HG03558 (cell line): ENCODE data around the gene SRR.

Experiments used
- ATAC-seq: cut with Tn5 transposase; IDR thresholded peaks from one replicate; pipeline ENCODE4 v1.9.1; 2021; ENCODE audit warnings: moderate number of reproducible peaks; ENCODE audit not compliant: unreplicated experiment; ENCODE audit errors: extremely low read depth

The SRR gene

DNA sequence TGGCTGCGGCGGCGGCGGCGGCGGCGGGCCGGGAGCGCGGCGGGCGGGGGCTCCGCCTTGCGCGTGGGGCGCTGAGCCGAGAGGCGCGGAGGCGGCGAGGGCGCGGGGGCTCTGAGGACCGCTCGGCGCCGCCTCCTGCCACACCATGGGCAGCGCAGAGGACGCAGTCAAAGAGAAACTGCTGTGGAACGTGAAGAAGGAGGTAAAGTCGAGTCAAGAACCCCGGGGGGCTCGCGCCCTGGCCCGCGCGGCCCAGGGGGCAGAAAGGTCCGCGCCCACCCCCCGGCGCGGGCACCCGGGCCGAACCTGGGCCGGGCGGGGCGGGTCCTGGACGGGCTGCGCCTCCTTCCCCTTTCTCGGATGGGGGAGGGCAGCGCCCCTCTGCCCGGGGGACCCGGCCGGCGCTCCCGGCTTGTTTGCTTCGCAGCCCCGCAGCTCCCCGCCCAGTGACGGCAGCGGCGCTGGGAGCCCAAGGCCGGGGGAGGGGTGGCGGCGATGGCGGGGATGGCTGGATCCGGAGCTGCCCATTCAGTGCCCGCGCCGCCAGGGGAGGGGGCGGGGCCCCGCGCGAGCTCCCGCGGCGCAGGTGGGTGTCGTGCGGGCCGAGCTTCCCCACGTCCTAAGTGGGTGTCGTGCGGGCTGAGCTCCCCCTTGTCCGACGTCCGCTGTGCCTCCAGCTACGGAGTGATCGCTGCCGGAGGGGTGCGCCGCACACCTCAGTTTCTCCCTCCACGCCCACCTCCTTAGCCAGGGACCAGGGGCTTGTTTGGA is 34.0 kb downstream of the SRR start:
- no peak for ATAC-seq

GRCh38 chr17:2338315-2338657 is 34.5 kb downstream of the SRR start:
- ATAC-seq = no peak

DNA sequence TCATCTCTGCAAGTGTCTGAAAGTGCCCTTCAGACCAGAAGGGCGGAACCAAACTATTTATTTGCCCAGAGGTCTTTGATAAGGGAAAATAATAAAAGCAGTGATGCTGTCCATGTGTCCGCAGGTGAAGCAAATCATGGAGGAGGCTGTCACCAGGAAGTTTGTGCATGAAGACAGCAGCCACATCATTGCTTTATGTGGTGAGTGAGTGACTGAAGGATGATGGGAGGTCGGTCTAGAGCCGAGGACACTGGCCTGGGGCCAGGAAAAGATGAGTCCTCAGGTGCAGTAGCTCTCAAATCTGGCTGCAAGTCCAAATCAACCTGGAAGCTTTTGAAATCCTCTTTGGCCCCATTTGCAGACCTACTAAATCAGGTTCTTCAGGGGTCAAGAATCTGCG is 39.7 kb downstream of the SRR start:
- no peak for ATAC-seq

- no peak for ATAC-seq
Measured at GRCh38 chr17:2344528-2344927, 40.8 kb downstream of the SRR start.

DNA sequence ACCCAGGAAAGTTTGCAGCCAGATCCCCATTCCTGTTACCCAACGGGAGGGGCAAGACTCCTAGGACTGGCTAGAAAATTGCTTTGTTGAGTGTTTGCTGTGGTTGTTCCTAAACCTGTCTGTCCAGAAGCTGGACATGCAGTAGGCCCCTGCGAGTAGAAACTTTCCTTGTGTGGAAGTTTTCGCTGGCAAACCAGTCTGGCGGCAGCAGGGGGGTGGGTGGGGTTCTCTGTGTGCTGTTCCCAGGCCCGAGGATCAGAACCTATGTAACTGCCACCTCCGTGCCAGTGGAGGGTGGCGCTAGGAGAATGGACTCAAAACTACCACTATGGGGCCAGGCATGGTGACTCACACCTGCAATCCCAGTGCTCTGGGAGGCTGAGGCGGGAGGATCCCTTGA is 42.7 kb downstream of the SRR start:
- ATAC-seq = no peak

DNA sequence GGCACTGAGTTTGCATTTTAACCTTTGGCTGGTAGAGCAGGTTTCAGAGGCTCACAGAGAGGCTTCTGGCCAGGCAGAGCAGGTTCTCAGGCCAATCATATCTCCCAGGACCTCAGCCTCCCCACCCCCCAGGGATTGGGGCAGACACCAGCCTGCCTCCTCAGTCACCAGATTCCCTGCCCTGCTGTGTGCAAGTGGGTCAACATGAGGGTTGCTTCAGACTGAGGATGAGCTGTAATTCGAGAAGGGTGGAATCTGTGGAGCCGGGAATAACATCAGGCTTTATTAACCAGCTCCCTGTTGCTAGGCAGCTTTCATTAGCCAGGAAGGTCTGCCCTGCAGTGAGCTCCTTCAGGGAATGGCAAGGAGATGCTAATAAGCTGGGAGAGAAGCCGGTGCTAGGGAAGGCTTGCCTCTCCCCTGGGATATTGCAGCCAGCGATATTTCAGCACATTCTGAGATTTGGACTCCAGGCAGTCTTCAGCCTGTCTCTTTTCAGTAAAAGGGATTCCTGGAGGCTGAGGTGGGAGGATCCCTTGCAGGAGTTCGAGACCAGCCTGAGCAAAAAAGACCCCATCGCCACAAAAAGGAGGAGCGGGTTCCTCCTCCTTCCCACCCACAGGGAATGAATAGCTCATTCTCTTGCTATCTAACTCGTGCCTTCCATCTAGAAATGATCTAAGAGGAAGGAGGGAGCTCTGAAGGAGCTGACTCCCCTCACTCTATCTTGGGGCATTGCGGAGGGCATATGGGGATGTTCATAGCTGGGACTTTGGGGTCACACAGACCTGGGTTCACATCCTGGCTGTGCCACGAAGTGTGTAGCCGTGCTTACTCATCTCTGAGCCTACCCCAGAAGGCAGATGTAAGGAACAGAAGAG is 44.3 kb downstream of the SRR start:
- ATAC-seq = no peak

DNA sequence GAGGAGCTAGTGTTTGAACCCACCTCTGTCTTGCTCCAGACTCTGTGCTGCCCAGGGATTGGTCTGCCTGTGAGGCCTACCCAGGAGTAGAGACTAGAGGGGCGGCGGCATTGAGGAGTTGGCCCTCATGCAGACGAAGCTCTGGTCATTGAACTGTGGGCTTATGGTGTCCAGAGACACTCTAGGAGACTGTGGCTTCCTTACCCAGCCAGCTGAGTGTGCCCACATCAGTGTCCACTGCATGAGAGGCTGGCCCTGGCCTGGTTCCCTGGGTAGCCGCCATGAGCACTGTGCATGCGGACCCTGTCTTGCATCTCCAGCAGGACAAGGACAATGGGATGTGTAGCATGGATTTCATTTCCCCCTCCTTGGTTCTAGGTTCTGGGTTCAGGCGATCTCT is 47.5 kb downstream of the SRR start:
- no peak for ATAC-seq

- ATAC-seq = no peak
Measured at GRCh38 chr17:2354311-2354710, 50.6 kb downstream of the SRR start.

- no peak for ATAC-seq
Measured at GRCh38 chr17:2357237-2357636, 53.5 kb downstream of the SRR start.

- ATAC-seq = no peak
Measured at GRCh38 chr17:2357931-2358434, 54.2 kb downstream of the SRR start.

DNA sequence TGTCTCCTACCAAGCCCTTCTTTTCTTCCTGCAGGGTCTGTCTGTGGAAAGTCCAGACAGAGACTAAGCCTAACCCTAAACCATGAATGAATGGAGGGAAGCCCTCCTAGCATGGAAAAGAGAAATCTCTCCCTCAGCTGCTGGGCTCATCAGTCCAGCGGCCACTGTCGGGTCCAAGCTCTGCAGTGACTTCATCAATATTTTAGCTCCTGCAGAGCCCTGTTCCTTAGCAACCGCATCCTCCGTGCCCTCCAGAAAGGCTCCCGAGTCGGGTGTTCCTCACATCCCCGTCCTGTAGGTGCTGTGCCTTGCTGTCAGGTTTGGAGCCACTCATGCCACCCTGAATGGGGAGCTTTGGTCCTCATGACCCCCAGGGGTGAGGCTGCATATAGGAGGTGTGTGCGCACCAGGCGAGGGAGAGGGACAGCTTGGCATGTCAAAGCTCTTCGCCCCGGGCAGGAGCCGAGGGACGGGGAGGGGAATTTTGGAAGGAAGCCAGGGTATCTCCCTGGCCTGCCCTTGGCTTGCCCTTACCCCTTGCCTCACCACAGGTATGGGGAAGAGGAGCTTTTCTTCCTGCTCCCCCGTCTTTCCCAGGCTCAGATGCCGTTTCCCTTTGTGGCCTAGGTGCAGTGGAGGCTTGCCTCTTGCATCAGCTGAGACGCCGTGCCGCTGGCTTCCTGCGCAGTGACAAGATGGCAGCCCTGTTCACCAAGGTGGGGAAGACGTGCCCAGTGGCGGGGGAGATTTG is 57.4 kb downstream of the SRR start:
- no peak for ATAC-seq

GRCh38 chr17:2362016-2362415 is 58.3 kb downstream of the SRR start:
- ATAC-seq = no peak

- no peak for ATAC-seq
Measured at GRCh38 chr17:2362416-2362815, 58.7 kb downstream of the SRR start.

GRCh38 chr17:2362881-2363280 is 59.1 kb downstream of the SRR start:
- no peak for ATAC-seq

- no peak for ATAC-seq
Measured at GRCh38 chr17:2363318-2363717, 59.6 kb downstream of the SRR start.

DNA sequence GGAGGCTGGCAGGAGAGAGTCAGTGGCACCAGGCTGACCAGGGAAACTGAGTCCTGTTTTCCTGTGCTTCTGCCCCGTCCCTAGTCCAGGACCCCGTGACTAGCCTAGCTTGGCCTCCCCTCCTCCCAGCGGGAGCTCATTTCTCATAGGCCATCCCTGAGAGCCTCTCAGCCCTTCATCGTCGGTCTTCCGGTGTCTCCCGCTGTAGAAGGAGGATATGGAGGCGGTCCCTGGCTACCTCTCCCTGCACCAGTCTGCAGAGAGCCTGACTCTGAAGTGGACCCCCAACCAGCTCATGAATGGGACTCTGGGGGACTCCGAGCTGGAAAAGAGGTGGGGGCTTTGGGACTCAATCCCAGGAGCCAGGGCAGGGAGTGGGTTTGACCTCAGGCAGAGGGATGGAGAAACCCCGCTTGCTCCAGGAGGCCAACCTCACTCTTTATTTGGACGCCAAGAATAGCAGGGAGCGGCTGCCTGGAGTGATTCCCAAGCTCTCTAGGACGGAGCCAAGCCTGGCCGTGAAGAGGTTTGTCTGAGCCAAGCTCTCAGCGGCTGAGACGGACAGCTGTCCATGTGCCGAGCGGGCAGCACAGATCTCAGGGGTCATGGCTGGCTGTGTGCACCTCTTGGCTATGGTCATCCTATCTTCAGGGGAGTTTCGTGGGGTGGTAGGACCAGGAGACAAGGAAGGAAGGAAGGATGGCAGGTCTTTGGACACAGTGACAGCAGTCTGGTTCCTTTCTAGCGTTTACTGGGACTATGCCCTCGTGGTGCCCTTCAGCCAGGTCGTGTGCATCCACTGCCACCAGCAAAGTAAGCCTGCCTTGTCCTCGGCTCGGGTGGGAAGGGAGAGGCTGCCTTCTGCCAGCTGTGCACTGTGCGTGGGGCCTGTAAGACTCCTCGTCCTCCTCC is 60.4 kb downstream of the SRR start:
- no peak for ATAC-seq

- no peak for ATAC-seq
Measured at GRCh38 chr17:2364763-2365116, 61.0 kb downstream of the SRR start.

DNA sequence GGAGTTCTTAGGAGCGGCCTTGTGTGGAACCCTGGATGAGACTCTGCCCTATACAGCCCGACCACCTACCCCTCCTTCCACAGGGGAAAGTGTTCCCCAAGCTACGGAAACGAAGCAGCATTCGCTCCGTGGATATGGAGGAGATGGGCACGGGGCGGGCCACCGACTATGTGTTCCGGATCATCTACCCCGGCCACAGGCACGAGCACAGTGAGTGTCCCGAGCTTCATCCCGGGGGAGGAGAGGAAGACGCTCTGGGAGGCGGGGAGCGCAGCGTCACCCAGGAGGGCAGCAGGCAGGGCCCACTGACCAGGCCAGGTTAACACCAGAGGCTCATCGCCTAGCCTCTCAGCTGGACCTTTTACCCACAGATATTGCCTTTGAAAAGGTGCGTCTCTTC is 61.4 kb downstream of the SRR start:
- no peak for ATAC-seq

DNA sequence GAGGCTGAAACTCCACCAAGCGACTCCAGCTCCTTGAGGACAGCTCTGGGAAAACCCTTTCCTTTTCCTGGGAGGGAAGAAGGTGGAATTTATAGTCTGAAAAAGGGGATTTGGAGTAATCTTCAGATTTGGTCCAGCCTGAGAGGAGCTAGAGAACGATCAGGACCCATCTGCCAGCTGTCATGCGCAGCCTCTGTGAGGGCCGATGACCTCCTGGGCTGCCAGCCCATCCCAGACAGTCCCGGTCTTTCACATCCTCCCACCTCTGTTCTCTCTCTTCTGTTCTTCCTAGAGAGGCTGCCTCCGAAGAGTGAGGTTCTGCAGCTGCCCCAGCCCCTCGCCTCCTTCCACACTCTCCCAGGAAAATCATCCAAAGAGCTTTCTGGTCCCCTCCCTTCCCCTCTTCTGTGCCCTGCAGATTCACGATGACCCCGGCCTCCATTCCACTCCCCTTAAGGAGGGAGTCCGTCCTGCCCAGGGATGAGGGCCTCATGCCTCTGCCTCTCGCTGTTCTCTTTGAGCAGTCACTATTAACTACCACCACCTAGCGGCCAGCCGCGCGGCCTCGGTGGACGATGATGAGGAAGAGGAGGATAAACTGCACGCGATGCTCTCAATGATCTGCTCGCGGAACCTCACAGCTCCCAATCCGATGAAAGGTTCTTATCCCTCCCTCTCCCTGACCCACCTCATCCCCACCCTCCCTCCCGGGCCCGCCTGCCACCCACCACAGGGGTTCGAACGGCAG is 63.2 kb downstream of the SRR start:
- no peak for ATAC-seq
